ENCODE measurements around the gene ODAD3. TPM values are rescaled to one million over a fixed set of nuclear protein-coding genes. Genes with fewer than 3 reads are reported as not detected.

Gene ODAD3
- total RNA-seq (2022; extraction: Qiagen RNA extraction) = 0.92 to 1.4 TPM (median 1.3 TPM) in 5 replicates

DNA sequence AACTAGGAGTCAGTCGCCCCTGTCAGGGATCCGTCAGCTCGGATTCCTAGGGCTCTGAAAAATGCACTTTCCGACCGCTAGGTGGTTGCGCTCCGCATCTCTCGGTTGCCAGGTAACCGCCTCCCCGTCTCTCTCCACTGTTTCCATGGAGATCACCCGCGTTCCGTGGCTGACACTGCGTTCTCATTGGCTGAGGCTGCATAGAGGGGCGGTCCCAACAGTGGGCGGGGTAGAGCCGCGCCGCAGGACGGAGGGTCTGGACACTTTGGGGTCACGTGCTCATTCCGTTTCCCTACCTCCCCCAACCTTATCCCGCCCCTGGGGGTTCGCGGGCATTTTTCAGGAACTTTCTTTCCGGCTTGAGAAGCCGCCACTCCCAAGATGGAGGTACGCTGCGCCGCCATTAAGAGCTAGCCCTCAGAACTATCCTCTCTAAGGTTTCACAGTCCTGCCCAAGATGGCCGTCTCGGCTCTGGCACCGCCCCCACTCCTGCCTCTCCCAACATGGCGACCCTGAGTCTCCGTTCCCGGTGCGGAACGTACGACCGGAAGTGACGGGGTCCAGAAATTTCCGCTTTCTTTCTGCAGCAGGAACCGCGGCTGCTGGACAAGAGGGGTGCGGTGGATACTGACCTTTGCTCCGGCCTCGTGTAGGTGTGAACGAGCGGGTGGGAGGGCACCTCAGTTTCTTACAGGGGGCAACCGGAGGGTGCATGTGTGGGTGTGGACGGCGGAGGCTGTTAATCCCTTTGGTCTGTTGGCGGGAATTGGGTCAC lies at the start of gene ODAD3, which contains the start of gene PRKCSH:
Gene ODAD3, minus strand, starts transcription at position 65 of the 776 bp plus-strand sequence. CDS start 105 bp downstream, outside the sequence.
Gene PRKCSH, plus strand, starts transcription at position 579 of the 776 bp plus-strand sequence. CDS start 483 bp downstream, outside the sequence.

DNA sequence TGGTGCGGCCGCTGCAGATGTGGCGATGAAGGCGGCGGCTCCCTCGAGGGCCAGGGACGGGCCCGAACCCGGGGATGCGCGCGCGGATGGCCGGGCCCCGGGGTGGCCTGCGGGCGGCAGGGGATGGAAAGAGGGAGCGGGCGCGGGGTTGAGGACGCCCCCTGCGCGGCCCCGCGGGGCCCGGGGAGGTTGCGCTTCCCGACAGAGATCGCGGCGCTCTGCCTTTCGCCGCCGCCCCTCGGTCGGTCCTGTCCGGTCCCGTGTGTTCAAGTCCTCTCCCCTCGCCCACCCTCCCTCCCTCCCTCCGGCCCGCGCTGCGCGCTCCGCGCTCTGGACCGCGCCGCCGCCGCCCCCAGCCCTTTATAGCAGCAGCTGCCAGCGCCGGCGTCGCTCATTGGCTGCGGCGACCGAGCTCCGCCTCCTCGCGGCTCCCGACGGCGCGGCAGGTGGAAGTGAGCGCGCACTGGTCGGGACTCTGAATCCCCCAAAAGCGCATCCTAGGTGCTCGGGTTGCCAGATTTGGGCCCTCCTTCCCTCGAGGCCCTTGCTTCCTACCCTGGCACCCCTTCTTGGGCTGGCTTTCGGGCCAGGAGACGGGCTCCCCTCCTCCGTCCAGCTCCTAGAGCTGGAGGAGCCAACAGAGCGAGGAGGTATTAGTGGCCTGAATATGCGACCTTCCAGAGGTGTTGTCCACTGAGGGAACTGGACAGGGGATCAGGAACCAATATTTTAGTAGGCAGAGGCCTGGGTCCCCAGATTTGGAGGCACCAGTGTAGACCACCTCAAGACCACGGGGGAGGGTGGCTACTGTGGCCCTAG lies 46.0 kb upstream of the ODAD3 start, which contains the start of gene ELAVL3:
Gene ELAVL3, minus strand, starts transcription at position 332 of the 819 bp plus-strand sequence. CDS start 438 bp downstream, outside the sequence.

DNA sequence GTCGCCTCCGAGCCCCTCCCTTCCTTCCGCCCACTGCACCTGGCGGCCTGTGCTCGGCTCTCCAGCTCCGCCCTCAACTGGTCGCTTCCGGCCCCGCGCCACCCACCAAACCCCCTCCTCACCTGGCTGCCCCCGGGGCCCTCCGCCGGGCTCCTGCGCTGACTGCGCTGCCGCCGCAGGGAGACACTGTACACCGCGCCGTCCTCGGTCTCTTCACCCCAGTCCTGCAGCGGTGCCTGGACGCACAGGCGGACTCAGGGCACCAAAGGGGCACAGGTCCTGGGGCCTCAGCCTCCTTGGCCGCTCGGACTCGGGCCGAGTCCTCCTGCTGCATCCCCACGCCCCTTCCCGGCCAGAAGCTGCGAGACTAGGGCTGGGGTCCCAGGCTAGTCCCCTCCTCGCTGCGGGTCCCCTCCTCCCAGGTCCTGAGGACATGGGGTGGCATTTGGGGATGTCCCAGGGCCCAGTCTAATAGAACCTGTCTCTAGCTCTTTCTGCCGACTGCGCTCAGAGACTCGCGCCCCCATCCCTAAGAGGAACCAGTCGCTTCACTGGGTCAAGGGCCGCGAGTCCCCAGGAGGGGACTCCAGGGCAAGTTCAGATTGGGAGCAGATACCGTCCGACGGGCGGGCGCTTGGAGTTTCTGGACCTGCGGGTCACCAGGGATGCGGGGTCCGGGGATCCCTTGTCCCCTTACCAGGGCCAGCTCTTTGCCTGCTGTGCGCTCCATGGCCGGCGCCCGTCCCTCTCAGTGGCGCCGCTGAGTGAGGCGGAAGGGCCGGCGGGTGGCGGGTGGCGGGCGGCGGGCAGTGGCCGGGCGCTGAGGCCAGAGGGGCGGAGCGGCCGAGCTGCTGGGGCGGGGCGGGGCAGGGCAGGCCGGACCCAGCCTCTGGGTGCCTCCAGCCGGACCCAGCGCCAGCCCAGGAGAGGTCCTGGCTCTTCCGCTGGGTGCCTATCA lies 16.1 kb downstream of the ODAD3 start, which contains the start of gene RGL3:
Gene RGL3, minus strand, starts transcription at position 766 of the 958 bp plus-strand sequence. Its CDS starts 36 bp downstream, at position 730.

DNA sequence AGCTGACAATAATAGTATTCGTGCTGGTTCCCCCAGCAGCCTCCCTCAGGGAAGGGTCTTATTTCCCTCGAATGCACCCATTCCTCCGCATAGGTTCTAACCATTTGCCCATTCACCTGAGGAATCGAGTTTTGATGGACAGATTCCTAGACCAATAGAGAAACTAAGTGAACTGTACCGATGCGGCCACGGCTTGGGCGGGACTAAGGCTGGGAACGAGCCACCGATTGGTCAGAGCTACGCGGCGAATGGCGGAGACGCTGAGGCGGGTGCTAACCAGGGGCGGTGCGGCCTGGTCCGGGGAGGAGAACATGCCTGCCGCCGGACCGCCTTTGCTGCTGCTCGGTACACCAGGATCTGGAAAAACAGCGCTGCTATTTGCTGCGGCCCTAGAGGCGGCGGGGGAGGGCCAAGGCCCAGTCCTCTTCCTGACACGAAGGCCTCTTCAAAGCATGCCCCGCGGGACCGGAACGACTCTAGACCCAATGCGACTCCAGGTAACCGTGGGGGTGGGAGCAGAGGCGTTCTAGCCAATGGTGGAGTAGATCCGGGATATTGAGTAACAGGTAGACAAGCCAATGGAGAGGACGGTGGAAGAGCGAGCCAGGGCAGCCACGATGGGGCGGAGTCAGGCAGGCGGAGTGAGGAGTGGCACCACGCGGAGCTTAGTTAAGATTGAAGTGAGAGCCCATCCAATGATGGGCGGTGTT lies 60.3 kb downstream of the ODAD3 start, which contains the start of gene SWSAP1:
Gene SWSAP1, plus strand, starts transcription at position 234 of the 710 bp plus-strand sequence. Its CDS starts 15 bp downstream, at position 249.

Other genes starting within 250 kb of the ODAD3 start
- gene KANK2, start 237.6 kb downstream of the ODAD3 start, total RNA-seq (2022; extraction: Qiagen RNA extraction) = 39.9 to 52.5 TPM (median 48.0 TPM) in 5 replicates
- gene ANGPTL8, start 195.5 kb downstream of the ODAD3 start, total RNA-seq (2022; extraction: Qiagen RNA extraction) = not detected in 5 replicates
- 6.4 to 10.3 TPM (median 9.5 TPM) in 5 replicates for gene DOCK6, start 172.6 kb downstream of the ODAD3 start, total RNA-seq (2022; extraction: Qiagen RNA extraction)
- gene TSPAN16, start 139.0 kb downstream of the ODAD3 start, total RNA-seq (2022; extraction: Qiagen RNA extraction) = not detected in 5 replicates
- 3.1 to 4.6 TPM (median 3.9 TPM) in 5 replicates for gene RAB3D, start 95.5 kb downstream of the ODAD3 start, total RNA-seq (2022; extraction: Qiagen RNA extraction)
- gene TMEM205, start 88.9 kb downstream of the ODAD3 start, total RNA-seq (2022; extraction: Qiagen RNA extraction) = 96.5 to 132 TPM (median 113 TPM) in 5 replicates
- gene CCDC159, start 88.6 kb downstream of the ODAD3 start, total RNA-seq (2022; extraction: Qiagen RNA extraction) = 3.5 to 5.8 TPM (median 4.8 TPM) in 5 replicates
- 8.3 to 9.7 TPM (median 9.3 TPM) in 5 replicates for gene PLPPR2, start 79.7 kb downstream of the ODAD3 start, total RNA-seq (2022; extraction: Qiagen RNA extraction)
- 1.3 to 2.1 TPM (median 1.8 TPM) in 5 replicates for gene SWSAP1, start 60.5 kb downstream of the ODAD3 start, total RNA-seq (2022; extraction: Qiagen RNA extraction)
- 3.5 to 5.1 TPM (median 4.3 TPM) in 5 replicates for gene EPOR, start 50.8 kb downstream of the ODAD3 start, total RNA-seq (2022; extraction: Qiagen RNA extraction)
- gene RGL3, start 15.8 kb downstream of the ODAD3 start, total RNA-seq (2022; extraction: Qiagen RNA extraction) = 1.1 to 2.1 TPM (median 1.4 TPM) in 5 replicates
- gene PRKCSH, start 514 bp upstream of the ODAD3 start, total RNA-seq (2022; extraction: Qiagen RNA extraction) = 252 to 265 TPM (median 258 TPM) in 5 replicates
- 0.07 to 0.24 TPM (median 0.15 TPM) in 5 replicates for gene ELAVL3, start 45.9 kb upstream of the ODAD3 start, total RNA-seq (2022; extraction: Qiagen RNA extraction)
- gene ZNF653, start 70.7 kb upstream of the ODAD3 start, total RNA-seq (2022; extraction: Qiagen RNA extraction) = 3.7 to 4.8 TPM (median 4.5 TPM) in 5 replicates
- 26.1 to 33.0 TPM (median 29.6 TPM) in 5 replicates for gene ECSIT, start 94.0 kb upstream of the ODAD3 start, total RNA-seq (2022; extraction: Qiagen RNA extraction)
- 0.24 to 0.44 TPM (median 0.37 TPM) in 5 replicates for gene CNN1, start 103.7 kb upstream of the ODAD3 start, total RNA-seq (2022; extraction: Qiagen RNA extraction)
- gene ELOF1, start 124.1 kb upstream of the ODAD3 start, total RNA-seq (2022; extraction: Qiagen RNA extraction) = 84.8 to 114 TPM (median 99.8 TPM) in 5 replicates
- gene ACP5, start 142.5 kb upstream of the ODAD3 start, total RNA-seq (2022; extraction: Qiagen RNA extraction) = 0.14 to 0.39 TPM (median 0.22 TPM) in 5 replicates
- 2.7 to 5.8 TPM (median 3.6 TPM) in 5 replicates for gene ZNF627, start 162.4 kb upstream of the ODAD3 start, total RNA-seq (2022; extraction: Qiagen RNA extraction)

Data from A549 treated with AZD2906 at 1 μM for 4 hours (cell line).